Parathyroid adenoma (tissue), 2 donors: Measurements from ENCODE around the gene ARIH1.
"Not testable (repeated sequence)": the region's sequence is repeated elsewhere in the genome, so short reads cannot be mapped to it uniquely, and the experiment has no call there.

Source experiments
- H2AFZ ChIP-seq: fragments of 300-600 bp; sonication (generic); one replicate; pipeline ENCODE4 v1.7.0; 2017; ENCODE audit warnings: antibody characterized with exemption, mild to moderate bottlenecking
- H3K27ac ChIP-seq: fragments of 300-600 bp; sonication (generic); one replicate; pipeline ENCODE4 v1.7.0; 2017
- H3K27me3 ChIP-seq: fragments of 300-600 bp; sonication (generic); one replicate; pipeline ENCODE4 v1.7.0; 2017; ENCODE audit warnings: low read length; ENCODE audit not compliant: control insufficient read depth, insufficient read depth
- H3K36me3 ChIP-seq: fragments of 300-600 bp; sonication (generic); one replicate; pipeline ENCODE4 v1.7.0; 2017; ENCODE audit warnings: low read length; ENCODE audit not compliant: control insufficient read depth, insufficient read depth
- H3K4me1 ChIP-seq: fragments of 300-600 bp; sonication (generic); one replicate; pipeline ENCODE4 v1.7.0; 2017; ENCODE audit warnings: control low read depth
- H3K4me2 ChIP-seq: fragments of 300-600 bp; sonication (generic); one replicate; pipeline ENCODE4 v1.7.0; 2017; ENCODE audit warnings: low read length
- H3K4me3 ChIP-seq: fragments of 300-600 bp; sonication (generic); one replicate; pipeline ENCODE4 v1.7.0; 2017; ENCODE audit warnings: low read depth, low read length
- H3K79me2 ChIP-seq: fragments of 300-600 bp; sonication (generic); one replicate; pipeline ENCODE4 v1.7.0; 2017; ENCODE audit warnings: control low read depth
- H3K9ac ChIP-seq: fragments of 300-600 bp; sonication (generic); one replicate; pipeline ENCODE4 v1.7.0; 2017; ENCODE audit warnings: mild to moderate bottlenecking
- H3K9me3 ChIP-seq: fragments of 300-600 bp; sonication (generic); one replicate; pipeline ENCODE4 v1.7.0; 2017; ENCODE audit warnings: low read length; ENCODE audit not compliant: control insufficient read depth
- CTCF ChIP-seq: fragments of 300-600 bp; sonication (generic); IDR thresholded peaks from one replicate; pipeline ENCODE4 v1.7.0; 2017; ENCODE audit warnings: antibody characterized with exemption, mild to moderate bottlenecking
- donor health status: primary hyperparathyroidism.

The ARIH1 gene

GRCh38 chr15:72609862-72610261 lies 135.7 kb downstream of the ARIH1 start:
- Histone ChIP-seq H3K4me3 (no peak overlapping the region), H3K9ac (no peak overlapping the region), H3K9me3 (no peaks in the 10 kb centered on the region), H3K4me1 (no peaks in the 10 kb centered on the region), H3K27me3 (no peaks in the 10 kb centered on the region), H3K79me2 (no peaks in the 10 kb centered on the region), H3K27ac (no peak overlapping the region), H3K36me3 (no peaks in the 10 kb centered on the region), H3K4me2 (no peak overlapping the region), H2AFZ (no peak overlapping the region)
- no peak for TF ChIP-seq CTCF

GRCh38 chr15:72612324-72612723 lies 138.2 kb downstream of the ARIH1 start:
- H3K9ac ChIP-seq, H3K9me3 ChIP-seq, H3K4me1 ChIP-seq, H3K4me3 ChIP-seq, H3K27ac ChIP-seq, H3K4me2 ChIP-seq, H3K79me2 ChIP-seq, H3K27me3 ChIP-seq, H2AFZ ChIP-seq, H3K36me3 ChIP-seq: not testable (repeated sequence)

- no peak for TF ChIP-seq CTCF
- H3K36me3 ChIP-seq, result no peaks in the 10 kb centered on the region
- H3K79me2 ChIP-seq, result no peaks in the 10 kb centered on the region
- H2AFZ ChIP-seq, result no peak overlapping the region
- H3K4me2 ChIP-seq, result no peak overlapping the region
- no peaks in the 10 kb centered on the region for H3K27me3 ChIP-seq
- no peak overlapping the region for H3K27ac ChIP-seq
- H3K9me3 ChIP-seq, result no peaks in the 10 kb centered on the region
- H3K9ac ChIP-seq, result no peak overlapping the region
- H3K4me3 ChIP-seq, result no peak overlapping the region
- no peaks in the 10 kb centered on the region for H3K4me1 ChIP-seq
These were observed 140.8 kb downstream of the ARIH1 start for GRCh38 chr15:72614810-72615532.

GRCh38 chr15:72615533-72616233 lies 141.6 kb downstream of the ARIH1 start:
- not testable (repeated sequence) for H3K9me3 ChIP-seq, H3K79me2 ChIP-seq, H3K27me3 ChIP-seq

GRCh38 chr15:72616491-72617210 lies 142.5 kb downstream of the ARIH1 start:
- Histone ChIP-seq H3K4me1 (no peaks in the 10 kb centered on the region), H3K79me2 (no peaks in the 10 kb centered on the region), H2AFZ (no peak overlapping the region), H3K4me3 (no peak overlapping the region), H3K9me3 (no peaks in the 10 kb centered on the region), H3K27me3 (no peaks in the 10 kb centered on the region), H3K36me3 (no peaks in the 10 kb centered on the region), H3K4me2 (no peak overlapping the region), H3K9ac (no peak overlapping the region), H3K27ac (no peak overlapping the region)
- TF ChIP-seq CTCF, result no peak

More at GRCh38 chr15:72615533-72616233, 141.6 kb downstream of the ARIH1 start:
- not testable (repeated sequence) for H3K9ac ChIP-seq, H3K36me3 ChIP-seq, H3K4me2 ChIP-seq, H3K27ac ChIP-seq, H3K4me3 ChIP-seq, H3K4me1 ChIP-seq, H2AFZ ChIP-seq

- H3K9me3 ChIP-seq, H3K9ac ChIP-seq, H3K4me3 ChIP-seq, H3K79me2 ChIP-seq, H3K4me1 ChIP-seq, H3K4me2 ChIP-seq, H2AFZ ChIP-seq, H3K27ac ChIP-seq, H3K27me3 ChIP-seq, H3K36me3 ChIP-seq: not testable (repeated sequence)
These were observed 149.7 kb downstream of the ARIH1 start for GRCh38 chr15:72623854-72624253.

GRCh38 chr15:72626153-72626552 lies 152.0 kb downstream of the ARIH1 start:
- H3K27me3 ChIP-seq, H2AFZ ChIP-seq, H3K4me1 ChIP-seq, H3K4me3 ChIP-seq, H3K36me3 ChIP-seq, H3K9ac ChIP-seq, H3K4me2 ChIP-seq, H3K79me2 ChIP-seq, H3K9me3 ChIP-seq, H3K27ac ChIP-seq: not testable (repeated sequence)
